Measurements from ENCODE around the gene RNF25. TPM values are rescaled to one million over a fixed set of nuclear protein-coding genes. Genes with fewer than 3 reads are reported as not detected.

RNF25 gene
- total RNA-seq, 1 experiment from 2014 or later: 40.5 TPM

GRCh38 chr2:218680061-218680460 is 8.3 kb upstream of the RNF25 start:
- DNase-seq (ENCODE audit: low read depth): no peak

GRCh38 chr2:218679119-218679518 is 7.3 kb upstream of the RNF25 start:
- DNase-seq (ENCODE audit: low read depth): peak; percentile 26

DNA sequence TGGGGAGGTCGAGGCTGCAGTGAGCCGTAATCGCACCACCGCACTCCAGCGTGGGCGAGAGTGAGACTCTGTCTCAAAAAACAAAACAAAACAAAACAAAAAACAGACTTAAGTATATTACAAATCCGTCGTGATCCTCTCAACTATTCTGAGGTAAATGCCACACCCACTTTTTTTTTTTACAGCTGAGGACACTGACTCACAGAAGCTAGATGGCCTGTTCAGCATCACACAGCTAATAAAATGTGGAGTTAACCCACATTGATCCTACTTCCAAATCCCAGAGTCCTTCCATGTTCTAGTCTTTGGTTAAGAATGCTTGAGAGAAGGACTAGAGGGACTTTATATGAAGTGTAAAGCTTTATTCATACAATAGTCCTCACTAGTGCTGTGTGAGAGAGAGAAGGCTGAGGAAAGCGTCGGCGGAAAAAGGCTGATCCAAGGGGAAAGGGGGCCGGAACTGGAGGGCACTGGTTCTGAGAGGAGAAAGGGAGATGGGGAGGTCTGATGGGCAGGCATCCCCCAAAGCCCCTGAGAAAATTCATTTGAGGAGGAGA is 627 bp downstream of the RNF25 start:
- DNase-seq (ENCODE audit: low read depth): peak; percentile 44

DNA sequence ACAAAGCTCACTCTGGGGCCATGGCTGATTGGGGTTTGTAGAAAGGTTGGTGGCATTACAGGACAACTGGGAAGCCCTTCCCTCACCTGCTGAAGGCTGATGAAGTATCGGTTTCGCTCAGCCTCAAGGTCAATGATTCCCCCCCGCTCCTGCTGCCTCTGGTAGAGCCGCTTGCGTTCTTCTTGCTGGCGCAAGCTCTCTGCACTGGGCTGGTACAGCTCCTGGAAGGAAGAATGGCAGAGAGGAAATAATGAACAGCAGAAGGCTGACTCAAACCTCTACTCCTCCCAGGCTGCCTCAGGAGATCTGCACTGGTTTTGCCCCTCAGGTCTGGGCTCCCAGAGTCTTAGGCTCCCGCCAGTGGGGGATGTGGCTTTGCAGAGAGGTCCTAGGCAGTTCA is 7.1 kb downstream of the RNF25 start:
- DNase-seq (ENCODE audit: low read depth): no peak

DNA sequence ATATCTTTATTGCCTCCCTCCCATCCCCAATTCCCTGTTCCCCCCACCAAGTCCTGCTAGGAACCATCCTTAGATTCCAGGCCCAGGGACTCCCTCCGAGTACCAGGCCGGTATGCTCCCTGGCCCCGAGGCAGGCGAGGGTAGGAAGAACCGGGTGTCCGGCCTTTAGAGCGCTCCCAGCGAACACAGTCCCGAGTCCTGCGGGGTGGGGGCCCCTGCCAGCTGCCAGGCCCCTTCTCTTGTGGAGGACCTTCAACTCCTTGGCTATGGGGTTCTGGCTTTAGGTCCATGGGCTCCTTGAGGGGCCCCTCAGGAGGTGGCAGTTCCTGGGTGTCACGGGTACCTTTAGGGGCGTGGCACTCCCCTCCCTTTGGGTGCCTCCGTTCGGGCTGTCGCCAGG is 7.9 kb downstream of the RNF25 start:
- DNase-seq (ENCODE audit: low read depth): no peak

DNA sequence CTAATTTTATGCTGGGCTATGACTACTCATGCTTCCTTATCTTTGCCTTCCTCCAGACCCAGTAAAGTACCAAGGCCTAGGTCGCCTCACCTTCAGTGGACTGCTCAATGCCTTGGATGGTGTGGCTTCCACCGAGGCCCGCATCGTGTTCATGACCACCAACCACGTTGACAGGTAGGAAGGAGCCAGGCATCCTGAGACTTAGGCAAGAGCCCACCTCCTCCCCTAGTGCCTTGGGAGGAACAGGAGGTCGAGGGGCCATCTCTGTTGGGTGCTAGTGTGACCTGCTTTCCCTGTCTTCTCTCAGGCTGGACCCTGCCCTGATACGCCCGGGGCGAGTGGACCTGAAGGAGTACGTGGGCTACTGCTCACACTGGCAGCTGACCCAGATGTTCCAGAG is 9.0 kb downstream of the RNF25 start:
- DNase-seq (ENCODE audit: low read depth): no peak

- no peak for DNase-seq (ENCODE audit: low read depth)
Measured at GRCh38 chr2:218662377-218662776, 9.4 kb downstream of the RNF25 start.

DNA sequence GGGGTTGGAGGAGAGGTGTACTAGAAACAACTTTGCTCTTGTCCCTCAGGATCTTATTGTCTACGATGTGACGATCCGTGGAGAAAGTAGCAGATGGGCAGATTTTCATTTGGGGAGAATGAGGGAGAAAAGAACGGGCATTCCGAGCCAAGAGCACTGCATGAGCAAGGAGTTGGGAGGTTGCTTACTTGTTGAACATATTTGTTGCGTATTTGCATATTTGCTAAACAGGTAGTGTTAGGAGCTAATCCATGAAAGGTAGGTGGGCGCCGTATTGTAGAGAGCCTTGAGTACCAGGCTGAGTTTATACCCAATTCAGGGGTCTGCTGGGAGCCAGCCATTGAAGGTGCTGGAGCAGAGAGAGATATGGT is 11.8 kb downstream of the RNF25 start:
- DNase-seq (ENCODE audit: low read depth): no peak

GRCh38 chr2:218659258-218659987 is 12.4 kb downstream of the RNF25 start, which contains the start of the genes BCS1L and ZNF142:
TSS of gene BCS1L (plus strand) at chr2:218659683. CDS start at chr2:218660988, 1,305 bp downstream.
TSS of gene ZNF142 (minus strand) at chr2:218659623. CDS start at chr2:218656429, 3,194 bp downstream.
- DNase-seq (ENCODE audit: low read depth): peak; percentile 90

DNA sequence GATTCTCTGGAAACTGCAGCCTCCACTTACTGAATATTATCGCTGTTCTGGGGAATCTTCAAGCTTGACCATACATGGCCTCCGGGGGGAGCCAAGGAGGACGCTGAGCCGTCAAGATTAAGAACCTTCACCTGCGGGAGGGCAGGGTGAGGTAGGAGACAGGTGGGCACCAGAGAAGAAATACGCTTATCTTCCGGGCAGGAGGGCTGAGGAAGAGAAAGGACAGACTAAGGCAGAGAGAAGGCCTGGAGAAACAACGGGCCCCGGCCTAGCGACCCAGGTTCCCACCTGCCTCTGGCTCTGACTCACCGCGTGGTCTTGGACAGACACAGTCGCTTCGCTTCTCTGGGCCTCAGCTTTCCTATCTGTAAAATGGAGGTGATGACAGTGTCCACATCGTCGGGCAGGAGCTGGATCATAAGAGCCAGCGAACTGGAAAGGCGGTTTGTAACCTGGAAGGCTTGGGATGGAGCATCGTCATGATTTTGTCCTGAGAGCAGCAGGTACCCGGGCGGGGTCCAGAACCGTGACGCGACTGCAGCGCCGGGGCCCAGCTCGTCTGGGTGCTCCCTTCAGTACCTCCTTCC is 13.0 kb downstream of the RNF25 start:
- peak; percentile 40 for DNase-seq (ENCODE audit: low read depth)

- DNase-seq (ENCODE audit: low read depth): no peak
Measured at GRCh38 chr2:218655751-218656150, 16.1 kb downstream of the RNF25 start.

GRCh38 chr2:218648787-218649100 is 23.1 kb downstream of the RNF25 start:
- DNase-seq (ENCODE audit: low read depth): no peak

DNA sequence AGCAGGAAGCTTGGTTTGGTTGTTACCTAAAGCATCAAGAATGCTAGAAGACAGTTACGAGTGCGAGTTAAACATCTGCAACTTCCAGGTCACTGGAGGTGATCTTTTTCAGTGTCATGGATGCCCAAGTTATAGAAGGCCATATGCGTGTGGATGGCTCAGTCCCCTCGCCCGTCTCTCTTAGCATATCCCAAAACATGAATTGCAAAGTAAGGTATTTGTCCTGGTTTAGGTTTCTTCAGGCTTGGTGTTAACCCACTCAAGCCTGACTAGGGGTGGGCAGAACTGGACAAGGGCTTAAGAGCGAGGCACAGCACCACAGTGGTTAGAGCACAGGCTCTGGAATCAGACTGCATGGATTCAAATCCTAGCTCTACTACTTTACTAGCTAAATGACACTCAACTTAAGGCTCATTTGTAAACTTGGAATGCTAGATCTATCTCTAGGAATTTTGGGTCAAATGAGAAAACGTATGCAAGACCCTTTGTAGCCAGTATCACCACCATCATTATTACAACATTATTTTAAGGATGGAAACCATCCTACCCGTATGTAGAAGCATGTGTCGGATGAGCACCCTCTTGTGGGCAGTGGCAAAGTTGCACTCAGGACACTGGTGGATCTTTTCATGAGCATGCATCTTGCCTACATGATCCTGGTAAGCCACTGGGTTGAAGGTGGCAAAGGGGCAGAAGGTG is 23.6 kb downstream of the RNF25 start:
- DNase-seq (ENCODE audit: low read depth): peak; percentile 52

DNA sequence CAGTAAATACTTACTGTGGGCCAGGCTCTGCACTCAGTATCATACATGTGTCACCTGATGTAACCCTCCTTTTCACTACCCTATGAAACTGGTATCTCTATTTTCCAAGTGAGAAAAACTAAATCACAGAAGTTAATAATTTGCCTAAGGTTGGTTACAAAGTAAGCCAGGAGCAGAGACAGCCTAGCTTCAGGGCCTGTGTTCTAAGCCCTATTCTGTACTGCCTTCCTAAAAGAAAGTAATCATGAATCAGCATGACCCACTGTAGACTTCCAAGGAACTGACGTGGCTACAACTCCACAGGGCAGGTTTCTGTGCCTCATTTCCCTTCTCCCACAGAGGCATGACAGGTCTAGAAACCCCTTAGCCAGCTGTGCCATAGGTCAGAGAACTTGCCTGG is 26.7 kb downstream of the RNF25 start:
- DNase-seq (ENCODE audit: low read depth): peak; percentile 7

- DNase-seq (ENCODE audit: low read depth): no peak
Measured at GRCh38 chr2:218644721-218645120, 27.1 kb downstream of the RNF25 start.

GRCh38 chr2:218643751-218644310 is 28.0 kb downstream of the RNF25 start:
- no peak for DNase-seq (ENCODE audit: low read depth)

GRCh38 chr2:218642786-218643185 is 29.0 kb downstream of the RNF25 start:
- DNase-seq (ENCODE audit: low read depth): no peak

DNA sequence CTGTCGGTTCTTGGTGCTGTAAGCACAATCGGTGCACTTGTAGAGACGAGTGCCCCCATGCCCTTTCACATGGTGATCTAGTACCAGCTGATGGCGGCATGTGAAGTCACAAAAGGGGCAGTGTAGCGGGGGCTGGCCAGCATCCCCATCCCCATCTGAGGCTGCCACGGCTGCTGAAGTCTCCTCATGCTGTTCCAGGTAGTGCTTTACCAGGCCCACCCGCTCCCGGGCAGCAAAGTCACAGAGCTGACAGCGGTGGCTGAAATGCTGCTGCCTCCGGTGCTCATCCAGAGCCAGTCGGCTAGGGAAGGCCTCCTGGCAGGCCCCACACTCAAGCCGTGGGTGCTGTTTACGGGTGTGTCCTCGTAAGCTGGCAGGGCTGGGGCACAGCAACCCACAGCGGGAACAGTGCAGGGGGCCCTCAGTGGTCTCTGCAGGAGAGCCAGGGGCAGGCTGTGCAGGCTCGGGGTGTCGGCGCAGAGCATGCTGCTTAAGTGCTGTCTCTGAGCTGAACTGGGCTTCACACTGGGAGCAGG is 29.6 kb downstream of the RNF25 start:
- no peak for DNase-seq (ENCODE audit: low read depth)

GRCh38 chr2:218638372-218638771 is 33.4 kb downstream of the RNF25 start:
- DNase-seq (ENCODE audit: low read depth): no peak

GRCh38 chr2:218635719-218636118 is 36.1 kb downstream of the RNF25 start:
- no peak for DNase-seq (ENCODE audit: low read depth)

DNA sequence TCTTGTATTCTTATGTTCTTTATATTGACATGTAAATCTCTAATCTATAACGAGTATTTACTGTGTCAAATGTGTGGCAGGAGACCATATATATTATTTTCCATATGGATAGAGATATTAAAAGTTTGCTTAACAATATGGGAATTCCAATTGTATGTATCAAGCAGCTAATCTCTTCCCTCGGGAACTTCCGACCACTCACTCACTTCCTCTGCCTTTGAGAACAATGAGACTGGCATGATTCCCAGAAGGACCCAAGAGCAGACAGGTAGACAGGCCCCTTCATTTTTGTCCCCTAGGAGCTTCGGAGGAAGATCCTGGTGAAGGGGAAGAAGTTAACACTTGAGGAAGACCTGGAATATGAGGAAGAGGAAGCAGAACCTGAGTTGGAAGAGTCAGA is 40.0 kb downstream of the RNF25 start:
- peak; percentile 27 for DNase-seq (ENCODE audit: low read depth)

- DNase-seq (ENCODE audit: low read depth): no peak
Measured at GRCh38 chr2:218627939-218628338, 43.9 kb downstream of the RNF25 start.

Data from LHCN-M2 (cell line).